GM13976 (cell line): Measurements from ENCODE around the gene NOL4L.

Experiments
- DNase-seq: peaks from one replicate; pipeline ENCODE4 v3.0.0; 2012; ENCODE audit warnings: low spot score
- in situ Hi-C: fragments of 300-500 bp; cut with MboI; formaldehyde crosslinking; loops from one replicate; pipeline ENCODE4 v1.12.0; 2022; ENCODE audit warnings: low sequenced_read_pairs, mixed read lengths, inconsistent platforms; ENCODE audit not compliant: unreplicated experiment
- TF ChIP-seq, protein P1 (sequence below): IDR thresholded peaks from 2 replicates; pipeline ENCODE4 v1.5.1; 2012; ENCODE audit warnings: borderline replicate concordance, mild to moderate bottlenecking; ENCODE audit not compliant: insufficient read depth; ENCODE audit errors: extremely low read depth, missing control alignments, control extremely low read depth

The NOL4L gene, protein sequence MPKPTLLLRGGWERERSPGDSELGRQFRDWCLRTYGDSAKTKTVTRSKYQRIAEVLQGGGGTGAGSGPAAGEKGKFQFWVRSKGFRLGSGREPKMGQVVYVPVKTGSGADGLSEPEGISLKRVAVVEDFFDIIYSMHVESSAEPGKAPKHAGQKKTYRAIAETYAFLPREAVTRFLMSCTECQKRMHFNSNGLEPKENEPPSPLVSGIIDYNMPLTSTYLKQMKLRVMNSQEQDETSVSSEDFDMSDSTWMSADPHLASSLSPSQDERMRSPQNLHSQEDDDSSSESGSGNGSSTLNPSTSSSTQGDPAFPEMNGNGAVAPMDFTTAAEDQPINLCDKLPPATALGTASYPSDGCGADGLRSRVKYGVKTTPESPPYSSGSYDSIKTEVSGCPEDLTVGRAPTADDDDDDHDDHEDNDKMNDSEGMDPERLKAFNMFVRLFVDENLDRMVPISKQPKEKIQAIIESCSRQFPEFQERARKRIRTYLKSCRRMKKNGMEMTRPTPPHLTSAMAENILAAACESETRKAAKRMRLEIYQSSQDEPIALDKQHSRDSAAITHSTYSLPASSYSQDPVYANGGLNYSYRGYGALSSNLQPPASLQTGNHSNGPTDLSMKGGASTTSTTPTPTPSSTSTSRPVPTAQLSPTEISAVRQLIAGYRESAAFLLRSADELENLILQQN

DNA sequence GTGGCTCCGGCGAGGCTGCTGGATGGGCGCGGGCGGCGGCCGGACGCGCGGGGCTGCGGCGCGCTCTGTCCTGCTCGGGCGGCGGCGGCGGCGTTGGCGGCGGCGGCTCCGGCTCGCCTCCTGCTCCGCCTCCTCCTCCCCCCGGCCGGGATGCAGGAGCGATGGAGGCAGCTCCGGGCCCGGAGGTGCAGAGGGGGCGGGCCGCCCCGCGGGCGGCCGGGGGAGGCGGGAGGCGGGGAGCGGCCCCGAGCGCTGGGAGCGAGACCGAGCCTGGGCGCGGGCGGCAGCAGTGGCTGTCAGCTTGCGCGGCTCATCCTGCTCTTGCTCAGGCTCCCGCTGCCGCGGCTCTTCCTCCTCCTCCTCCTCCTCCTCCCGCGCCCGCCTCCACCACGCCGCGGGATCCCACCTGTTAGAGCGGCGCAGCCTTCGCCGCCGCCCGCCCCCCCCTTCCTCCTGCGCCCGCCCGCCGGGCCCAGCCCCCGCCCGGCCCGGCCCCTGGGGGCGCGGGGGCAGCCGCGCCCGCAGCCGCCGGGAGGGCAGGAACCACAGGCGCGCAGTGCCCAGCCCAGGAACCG is at the start of gene NOL4L:
Gene NOL4L (minus strand): TSS at position 323 of the 575 bp plus-strand sequence. CDS start 443 bp downstream, outside the sequence.
- in situ Hi-C loops, result no loop called here
- DNase-seq, result no peak
- TF ChIP-seq, protein P1, sequence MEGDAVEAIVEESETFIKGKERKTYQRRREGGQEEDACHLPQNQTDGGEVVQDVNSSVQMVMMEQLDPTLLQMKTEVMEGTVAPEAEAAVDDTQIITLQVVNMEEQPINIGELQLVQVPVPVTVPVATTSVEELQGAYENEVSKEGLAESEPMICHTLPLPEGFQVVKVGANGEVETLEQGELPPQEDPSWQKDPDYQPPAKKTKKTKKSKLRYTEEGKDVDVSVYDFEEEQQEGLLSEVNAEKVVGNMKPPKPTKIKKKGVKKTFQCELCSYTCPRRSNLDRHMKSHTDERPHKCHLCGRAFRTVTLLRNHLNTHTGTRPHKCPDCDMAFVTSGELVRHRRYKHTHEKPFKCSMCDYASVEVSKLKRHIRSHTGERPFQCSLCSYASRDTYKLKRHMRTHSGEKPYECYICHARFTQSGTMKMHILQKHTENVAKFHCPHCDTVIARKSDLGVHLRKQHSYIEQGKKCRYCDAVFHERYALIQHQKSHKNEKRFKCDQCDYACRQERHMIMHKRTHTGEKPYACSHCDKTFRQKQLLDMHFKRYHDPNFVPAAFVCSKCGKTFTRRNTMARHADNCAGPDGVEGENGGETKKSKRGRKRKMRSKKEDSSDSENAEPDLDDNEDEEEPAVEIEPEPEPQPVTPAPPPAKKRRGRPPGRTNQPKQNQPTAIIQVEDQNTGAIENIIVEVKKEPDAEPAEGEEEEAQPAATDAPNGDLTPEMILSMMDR, result no peak

DNA sequence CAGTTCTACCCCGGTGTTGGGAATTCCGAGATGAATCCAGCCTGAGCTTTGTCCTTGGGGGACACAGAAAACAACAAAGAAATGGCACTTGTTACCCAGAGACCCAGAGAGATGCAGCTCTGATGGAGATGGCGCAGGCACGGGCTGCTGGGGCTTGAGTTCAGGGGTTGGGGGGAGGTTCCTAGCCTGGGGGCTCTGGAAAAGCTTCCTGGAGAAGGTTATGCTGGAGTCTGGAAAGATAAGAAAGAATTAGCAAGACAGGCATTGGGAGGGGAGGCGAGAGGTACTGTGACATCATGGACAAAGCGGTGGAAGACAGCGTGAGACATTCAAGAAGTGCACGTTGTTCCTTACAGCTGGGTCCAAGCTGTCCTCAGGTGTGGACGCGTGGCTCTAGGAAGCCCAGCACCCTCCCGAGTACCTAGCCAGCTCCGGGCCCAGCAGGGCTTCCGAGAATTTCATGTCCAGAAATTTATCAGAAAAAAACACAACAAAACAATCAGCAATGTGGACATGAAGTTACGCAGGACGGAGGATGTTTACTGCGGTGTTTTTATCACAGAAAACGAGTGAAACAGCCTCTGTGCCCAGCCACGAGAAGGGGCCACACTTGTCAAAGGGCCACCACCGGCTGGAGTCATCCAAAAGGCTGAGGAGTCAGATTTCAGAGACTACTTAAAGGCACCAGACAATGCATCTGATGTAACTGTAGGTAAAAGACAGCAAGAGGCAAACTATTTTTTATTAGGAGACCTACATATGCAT is 49.1 kb upstream of the NOL4L start:
- in situ Hi-C loops, result no loop called here
- TF ChIP-seq, protein P1, result no peak
- no peak for DNase-seq

DNA sequence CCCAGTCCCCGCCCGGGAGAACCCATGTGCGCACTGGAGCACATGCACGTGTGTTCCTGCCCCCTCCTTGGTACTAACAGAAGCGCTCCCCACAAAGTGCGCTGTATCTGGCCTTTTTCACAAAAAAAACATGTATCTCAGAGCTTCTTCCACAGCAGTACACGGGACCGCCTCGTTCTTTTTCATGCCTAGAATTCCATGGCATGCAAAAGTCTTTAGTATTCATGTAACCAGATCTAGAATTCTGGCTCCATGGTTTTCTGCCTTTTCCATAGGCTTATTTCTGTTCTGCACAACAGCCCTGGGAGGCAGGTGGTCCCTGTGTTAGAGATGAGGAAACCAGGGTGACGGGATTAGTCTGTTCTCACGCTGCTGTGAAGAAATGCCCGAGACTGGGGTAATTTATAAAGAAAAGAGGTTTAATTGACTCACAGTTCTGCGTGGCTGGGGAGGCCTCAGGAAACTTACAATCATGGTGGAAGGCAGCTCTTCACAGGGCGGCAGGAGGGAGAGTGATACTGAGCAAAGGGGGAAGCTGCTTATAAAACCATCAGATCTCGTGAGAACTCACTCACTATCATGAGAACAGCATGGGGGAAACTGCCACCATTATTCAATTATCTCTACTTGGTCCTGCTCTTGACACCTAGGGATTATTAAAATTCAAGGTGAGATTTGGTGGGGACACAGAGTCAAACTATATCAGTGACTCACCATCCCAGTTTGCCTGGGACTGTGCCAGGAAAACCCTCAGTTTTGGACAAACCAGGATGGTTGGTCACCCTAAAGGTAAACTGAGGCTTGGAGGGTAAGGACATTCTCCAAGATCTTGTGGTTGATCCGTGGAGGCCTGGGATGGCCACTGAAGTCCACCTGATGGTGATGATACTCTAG is 47.6 kb upstream of the NOL4L start:
- in situ Hi-C loops, result no loop called here
- DNase-seq, result no peak
- TF ChIP-seq, protein P1, result no peak

DNA sequence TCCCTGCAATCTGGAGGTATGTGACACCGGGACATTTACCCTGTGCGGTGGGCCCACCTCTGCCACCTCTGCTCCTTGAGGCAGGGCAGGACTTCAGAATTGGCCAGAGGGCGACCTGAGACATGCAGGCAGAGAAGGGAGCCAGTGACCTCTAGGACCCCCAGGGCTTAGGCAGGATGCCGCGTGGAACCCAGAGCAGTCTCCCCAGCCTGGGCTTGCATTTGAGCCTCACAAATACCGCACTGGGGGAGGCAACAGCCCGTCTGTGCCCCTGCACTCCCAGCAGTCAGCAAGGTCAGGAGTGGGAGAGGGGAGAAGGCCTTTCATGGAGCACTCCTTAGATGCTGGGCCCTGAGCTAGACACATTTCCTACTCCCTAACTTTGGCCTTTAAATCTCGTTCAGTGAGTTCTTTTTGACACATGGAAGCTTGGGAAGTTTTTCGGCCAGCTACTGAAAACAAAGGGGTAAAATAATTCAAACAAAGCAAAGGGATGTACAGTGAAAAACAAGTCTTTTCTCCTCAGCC is 46.9 kb upstream of the NOL4L start:
- TF ChIP-seq, protein P1, result no peak
- in situ Hi-C loops, result no loop called here
- DNase-seq, result no peak

DNA sequence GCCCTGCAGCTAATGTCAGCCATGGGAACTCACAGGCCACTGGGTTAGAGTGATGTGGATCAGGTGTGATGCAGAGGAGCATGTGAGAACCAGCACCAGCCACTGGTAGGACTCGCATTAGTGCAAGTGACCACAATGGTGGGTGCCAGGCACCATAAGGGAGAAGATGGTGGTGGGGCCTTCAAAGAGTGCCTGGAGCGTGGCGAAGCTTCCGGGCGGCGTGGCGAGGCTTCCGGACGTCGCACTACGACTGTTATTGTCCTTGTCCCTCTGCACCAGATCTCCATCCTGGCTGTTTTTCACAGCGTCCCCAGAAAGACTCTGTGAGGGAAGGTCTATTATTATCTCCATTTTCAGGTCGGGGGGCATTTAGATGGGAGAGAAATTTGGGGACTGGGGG is 44.7 kb upstream of the NOL4L start:
- in situ Hi-C loops, result no loop called here
- DNase-seq, result no peak
- TF ChIP-seq, protein P1, result no peak
